ENCODE results near the gene ANO1.

Gene ANO1

DNA sequence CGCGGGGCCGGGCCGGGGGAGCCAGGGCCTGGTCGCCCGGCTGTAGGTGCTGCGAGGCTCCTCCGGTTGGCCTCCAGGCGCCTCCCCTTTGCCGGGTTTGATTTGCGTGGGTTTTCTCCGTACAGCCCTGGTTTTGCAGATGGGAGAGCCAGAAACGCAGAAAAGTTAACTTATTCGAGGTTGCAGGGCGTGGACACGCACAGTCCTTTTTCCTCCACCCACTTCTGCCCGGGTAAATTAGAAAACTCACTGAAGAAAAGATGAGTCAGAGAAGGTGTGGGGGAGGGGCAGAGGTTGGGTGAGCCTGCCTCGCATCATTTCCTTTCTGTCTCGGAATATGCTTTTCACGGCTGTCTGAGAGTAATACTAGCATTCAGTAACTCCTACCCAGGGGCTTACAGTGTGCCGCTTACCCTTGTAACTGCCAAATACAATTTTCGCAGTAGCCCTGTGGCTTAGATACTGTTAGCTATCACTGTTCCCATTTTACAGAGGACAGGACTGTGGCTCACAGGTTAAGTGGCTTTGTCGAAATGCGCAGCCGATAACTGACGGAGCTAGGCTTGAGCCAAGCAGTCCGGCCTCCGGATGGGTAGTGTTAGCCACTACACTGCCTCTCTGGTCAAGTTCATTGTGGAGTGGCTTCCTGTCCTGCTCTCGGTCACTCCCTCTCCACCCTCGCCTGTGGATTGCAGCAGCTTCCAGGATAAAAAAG lies 125.8 kb downstream of the ANO1 start:
- H3K36me3 ChIP-seq (ENCODE audit: control insufficient read depth, insufficient read depth, low read length) = peaks cover 11% of the 10 kb centered on the region
- peak overlapping the region; percentile 100 for H3K9ac ChIP-seq (ENCODE audit: low read length)
- peak overlapping the region; percentile 98 for H2BK5ac ChIP-seq (ENCODE audit: low read length)
- H3K18ac ChIP-seq (ENCODE audit: low read length) = peak overlapping the region; percentile 65
- peak overlapping the region; percentile 98 for H3K4me3 ChIP-seq (ENCODE audit: low read length)
- H3K56ac ChIP-seq (ENCODE audit: low read length) = peak overlapping the region; percentile 100
- H3K4me2 ChIP-seq (ENCODE audit: low read length) = peak overlapping the region; percentile 100
- no CpG with 5 or more reads among the region's 30 CpGs for WGBS (ENCODE audit: extremely low coverage, insufficient coverage, low lambda C conversion rate)
- H3K79me1 ChIP-seq (ENCODE audit: low read length) = peaks cover 32% of the 10 kb centered on the region
- H3K27me3 ChIP-seq (ENCODE audit: insufficient read depth, low read length, poor library complexity) = no peaks in the 10 kb centered on the region
- H2BK15ac ChIP-seq (replicated peaks; ENCODE audit: low read depth) = no peak overlapping the region
- H3K4me1 ChIP-seq (ENCODE audit: control insufficient read depth, low read depth, low read length) = peaks cover 5% of the 10 kb centered on the region
- peak overlapping the region; percentile 75 for H2BK120ac ChIP-seq (ENCODE audit: low read depth, low read length)
- peaks cover 37% of the 10 kb centered on the region for H3K79me2 ChIP-seq (ENCODE audit: control insufficient read depth, insufficient read depth, low read length)
- DNase-seq = peak; percentile 75
- peak overlapping the region; percentile 95 for H3K27ac ChIP-seq (ENCODE audit: low read depth, low read length)
- H2AK5ac ChIP-seq (ENCODE audit: low read length) = peak overlapping the region; percentile 97
- H4K5ac ChIP-seq (ENCODE audit: low read length) = peak overlapping the region; percentile 33
- H3K23ac ChIP-seq (ENCODE audit: low read length) = peak overlapping the region; percentile 97
- peak overlapping the region; percentile 98 for H4K8ac ChIP-seq (ENCODE audit: low read depth, low read length)
- peak overlapping the region; percentile 85 for H3K4ac ChIP-seq (ENCODE audit: low read depth, low read length)

DNA sequence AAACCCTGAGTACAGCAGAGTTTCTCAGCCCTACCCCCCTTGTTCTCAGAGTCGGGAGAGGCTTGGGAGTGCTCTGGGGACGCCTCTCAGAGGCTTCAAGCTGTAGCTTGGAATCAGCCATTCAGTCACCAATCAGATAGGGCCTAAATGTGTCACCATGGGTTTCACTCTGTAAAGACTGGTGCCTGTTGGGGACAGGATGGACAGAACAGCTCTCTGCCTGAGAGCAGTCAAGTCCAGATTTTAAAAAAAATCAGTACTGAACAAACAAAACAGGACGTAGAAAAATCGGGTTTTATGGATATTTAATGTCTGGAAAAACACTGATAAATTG lies 126.3 kb downstream of the ANO1 start:
- H2AK5ac ChIP-seq (ENCODE audit: low read length) = peak overlapping the region; percentile 97
- peak overlapping the region; percentile 97 for H3K23ac ChIP-seq (ENCODE audit: low read length)
- WGBS (ENCODE audit: extremely low coverage, insufficient coverage, low lambda C conversion rate) = no CpG with 5 or more reads among the region's 4 CpGs
- H3K79me1 ChIP-seq (ENCODE audit: low read length) = peaks cover 32% of the 10 kb centered on the region
- peak overlapping the region; percentile 98 for H2BK5ac ChIP-seq (ENCODE audit: low read length)
- no peaks in the 10 kb centered on the region for H3K27me3 ChIP-seq (ENCODE audit: insufficient read depth, low read length, poor library complexity)
- H3K4me2 ChIP-seq (ENCODE audit: low read length) = peak overlapping the region; percentile 100
- H3K56ac ChIP-seq (ENCODE audit: low read length) = peak overlapping the region; percentile 100
- no peak overlapping the region for H2BK15ac ChIP-seq (replicated peaks; ENCODE audit: low read depth)
- no peak overlapping the region for H4K8ac ChIP-seq (ENCODE audit: low read depth, low read length)
- peak overlapping the region; percentile 95 for H3K27ac ChIP-seq (ENCODE audit: low read depth, low read length)
- H2BK120ac ChIP-seq (ENCODE audit: low read depth, low read length) = no peak overlapping the region
- H3K9ac ChIP-seq (ENCODE audit: low read length) = peak overlapping the region; percentile 100
- H4K5ac ChIP-seq (ENCODE audit: low read length) = no peak overlapping the region
- peaks cover 37% of the 10 kb centered on the region for H3K79me2 ChIP-seq (ENCODE audit: control insufficient read depth, insufficient read depth, low read length)
- peak overlapping the region; percentile 65 for H3K18ac ChIP-seq (ENCODE audit: low read length)
- peak overlapping the region; percentile 17 for H3K4ac ChIP-seq (ENCODE audit: low read depth, low read length)
- peak overlapping the region; percentile 98 for H3K4me3 ChIP-seq (ENCODE audit: low read length)
- H3K4me1 ChIP-seq (ENCODE audit: control insufficient read depth, low read depth, low read length) = peaks cover 5% of the 10 kb centered on the region
- DNase-seq = no peak
- H3K36me3 ChIP-seq (ENCODE audit: control insufficient read depth, insufficient read depth, low read length) = peaks cover 11% of the 10 kb centered on the region

DNA sequence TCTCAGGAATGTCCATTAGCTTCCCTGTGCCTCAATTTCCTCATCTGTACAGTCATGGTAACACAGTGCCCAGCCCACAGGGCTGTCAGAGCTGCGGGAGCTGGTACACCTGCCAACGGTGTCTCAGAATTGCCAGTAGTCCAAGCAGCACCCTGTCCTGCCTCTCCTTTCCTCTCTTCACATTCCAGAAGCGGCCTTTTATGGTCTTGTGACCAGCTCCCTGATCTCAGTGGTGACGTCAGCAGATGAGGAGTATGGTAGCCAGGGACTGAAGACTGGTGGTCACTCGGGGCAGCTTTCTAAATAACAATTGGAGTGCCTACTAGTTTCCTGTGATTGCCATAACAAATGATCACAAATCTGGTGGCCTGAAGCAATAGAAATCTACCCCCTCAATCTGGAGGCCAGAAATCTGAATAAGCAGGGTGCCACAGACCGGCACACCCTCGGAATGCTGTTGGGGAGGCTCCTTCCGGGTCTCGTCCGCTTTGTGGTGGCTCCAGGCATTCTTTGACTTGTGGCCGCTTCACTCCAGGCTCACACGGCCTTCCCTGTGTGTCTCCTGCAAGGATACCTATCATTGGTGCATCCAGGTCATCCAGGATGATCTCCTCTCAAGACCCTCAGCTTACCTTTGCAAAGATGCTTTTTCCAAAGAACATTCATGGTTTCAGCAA lies 127.1 kb downstream of the ANO1 start:
- WGBS (ENCODE audit: extremely low coverage, insufficient coverage, low lambda C conversion rate) = no CpG with 5 or more reads among the region's 12 CpGs

DNA sequence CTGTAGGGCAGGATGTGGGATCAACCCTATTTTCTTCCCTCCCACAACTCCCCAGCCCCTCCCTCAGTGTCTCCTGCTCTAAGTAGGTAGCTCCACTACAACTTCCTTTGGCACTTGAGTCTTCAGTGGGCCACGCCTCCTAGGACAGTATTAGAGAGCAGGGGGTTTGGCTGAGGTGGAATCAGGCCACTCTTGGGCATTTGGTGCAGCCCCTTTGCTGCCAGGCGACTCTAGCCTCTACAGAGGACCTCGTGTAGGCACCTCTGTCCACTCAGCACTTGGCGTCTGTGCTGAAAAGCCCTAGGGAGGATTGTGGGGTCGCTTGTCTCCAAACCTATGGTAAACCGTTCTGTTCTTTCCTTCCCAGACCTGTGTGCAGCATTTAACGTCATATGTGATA lies 127.6 kb downstream of the ANO1 start:
- Histone ChIP-seq H2BK5ac (ENCODE audit: low read length) (no peak overlapping the region), H3K56ac (ENCODE audit: low read length) (peak overlapping the region; percentile 62), H3K9ac (ENCODE audit: low read length) (peak overlapping the region; percentile 6), H3K79me2 (ENCODE audit: control insufficient read depth, insufficient read depth, low read length) (peaks cover 37% of the 10 kb centered on the region), H3K79me1 (ENCODE audit: low read length) (peaks cover 32% of the 10 kb centered on the region), H2AK5ac (ENCODE audit: low read length) (no peak overlapping the region), H4K8ac (ENCODE audit: low read depth, low read length) (no peak overlapping the region), H3K27me3 (ENCODE audit: insufficient read depth, low read length, poor library complexity) (no peaks in the 10 kb centered on the region), H3K27ac (ENCODE audit: low read depth, low read length) (no peak overlapping the region), H2BK15ac (replicated peaks; ENCODE audit: low read depth) (no peak overlapping the region), H3K18ac (ENCODE audit: low read length) (no peak overlapping the region), H3K4me1 (ENCODE audit: control insufficient read depth, low read depth, low read length) (peaks cover 5% of the 10 kb centered on the region), H3K4ac (ENCODE audit: low read depth, low read length) (no peak overlapping the region), H4K5ac (ENCODE audit: low read length) (no peak overlapping the region), H3K23ac (ENCODE audit: low read length) (no peak overlapping the region), H3K36me3 (ENCODE audit: control insufficient read depth, insufficient read depth, low read length) (peaks cover 11% of the 10 kb centered on the region), H2BK120ac (ENCODE audit: low read depth, low read length) (no peak overlapping the region), H3K4me3 (ENCODE audit: low read length) (no peak overlapping the region), H3K4me2 (ENCODE audit: low read length) (no peak overlapping the region)
- DNase-seq = peak; percentile 45
- no CpG with 5 or more reads among the region's 7 CpGs for WGBS (ENCODE audit: extremely low coverage, insufficient coverage, low lambda C conversion rate)

More for the DNA sequence above, 127.1 kb downstream of the ANO1 start:
- Histone ChIP-seq H3K36me3 (ENCODE audit: control insufficient read depth, insufficient read depth, low read length) (peaks cover 11% of the 10 kb centered on the region), H3K4me3 (ENCODE audit: low read length) (no peak overlapping the region), H2BK5ac (ENCODE audit: low read length) (no peak overlapping the region), H2BK15ac (replicated peaks; ENCODE audit: low read depth) (no peak overlapping the region), H3K18ac (ENCODE audit: low read length) (no peak overlapping the region), H3K4me2 (ENCODE audit: low read length) (peak overlapping the region; percentile 100), H3K4me1 (ENCODE audit: control insufficient read depth, low read depth, low read length) (peaks cover 5% of the 10 kb centered on the region), H2BK120ac (ENCODE audit: low read depth, low read length) (no peak overlapping the region), H3K79me2 (ENCODE audit: control insufficient read depth, insufficient read depth, low read length) (peaks cover 37% of the 10 kb centered on the region), H3K79me1 (ENCODE audit: low read length) (peaks cover 32% of the 10 kb centered on the region), H4K8ac (ENCODE audit: low read depth, low read length) (no peak overlapping the region), H3K23ac (ENCODE audit: low read length) (no peak overlapping the region), H3K27me3 (ENCODE audit: insufficient read depth, low read length, poor library complexity) (no peaks in the 10 kb centered on the region), H4K5ac (ENCODE audit: low read length) (no peak overlapping the region), H3K27ac (ENCODE audit: low read depth, low read length) (no peak overlapping the region), H2AK5ac (ENCODE audit: low read length) (no peak overlapping the region), H3K4ac (ENCODE audit: low read depth, low read length) (no peak overlapping the region), H3K56ac (ENCODE audit: low read length) (peak overlapping the region; percentile 100), H3K9ac (ENCODE audit: low read length) (peak overlapping the region; percentile 100)
- peak; percentile 64 for DNase-seq

DNA sequence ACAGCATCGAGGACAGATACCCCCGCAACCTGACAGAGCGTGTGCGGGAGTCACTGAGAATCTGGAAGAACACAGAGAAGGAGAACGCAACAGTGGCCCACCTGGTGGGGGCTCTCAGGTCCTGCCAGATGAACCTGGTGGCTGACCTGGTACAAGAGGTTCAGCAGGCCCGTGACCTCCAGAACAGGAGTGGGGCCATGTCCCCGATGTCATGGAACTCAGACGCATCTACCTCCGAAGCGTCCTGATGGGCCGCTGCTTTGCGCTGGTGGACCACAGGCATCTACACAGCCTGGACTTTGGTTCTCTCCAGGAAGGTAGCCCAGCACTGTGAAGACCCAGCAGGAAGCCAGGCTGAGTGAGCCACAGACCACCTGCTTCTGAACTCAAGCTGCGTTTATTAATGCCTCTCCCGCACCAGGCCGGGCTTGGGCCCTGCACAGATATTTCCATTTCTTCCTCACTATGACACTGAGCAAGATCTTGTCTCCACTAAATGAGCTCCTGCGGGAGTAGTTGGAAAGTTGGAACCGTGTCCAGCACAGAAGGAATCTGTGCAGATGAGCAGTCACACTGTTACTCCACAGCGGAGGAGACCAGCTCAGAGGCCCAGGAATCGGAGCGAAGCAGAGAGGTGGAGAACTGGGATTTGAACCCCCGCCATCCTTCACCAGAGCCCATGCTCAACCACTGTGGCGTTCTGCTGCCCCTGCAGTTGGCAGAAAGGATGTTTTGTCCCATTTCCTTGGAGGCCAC lies 128.3 kb downstream of the ANO1 start:
- Histone ChIP-seq H3K23ac (ENCODE audit: low read length) (no peak overlapping the region), H3K27ac (ENCODE audit: low read depth, low read length) (no peak overlapping the region), H3K79me1 (ENCODE audit: low read length) (peaks cover 32% of the 10 kb centered on the region), H3K18ac (ENCODE audit: low read length) (no peak overlapping the region), H3K36me3 (ENCODE audit: control insufficient read depth, insufficient read depth, low read length) (peaks cover 11% of the 10 kb centered on the region), H3K4me1 (ENCODE audit: control insufficient read depth, low read depth, low read length) (peaks cover 5% of the 10 kb centered on the region), H2AK5ac (ENCODE audit: low read length) (no peak overlapping the region), H4K8ac (ENCODE audit: low read depth, low read length) (no peak overlapping the region), H3K56ac (ENCODE audit: low read length) (peak overlapping the region; percentile 62), H3K4ac (ENCODE audit: low read depth, low read length) (no peak overlapping the region), H2BK120ac (ENCODE audit: low read depth, low read length) (no peak overlapping the region), H3K27me3 (ENCODE audit: insufficient read depth, low read length, poor library complexity) (no peaks in the 10 kb centered on the region), H4K5ac (ENCODE audit: low read length) (no peak overlapping the region), H3K4me2 (ENCODE audit: low read length) (no peak overlapping the region), H3K4me3 (ENCODE audit: low read length) (no peak overlapping the region), H2BK15ac (replicated peaks; ENCODE audit: low read depth) (no peak overlapping the region), H3K9ac (ENCODE audit: low read length) (no peak overlapping the region), H3K79me2 (ENCODE audit: control insufficient read depth, insufficient read depth, low read length) (peaks cover 37% of the 10 kb centered on the region), H2BK5ac (ENCODE audit: low read length) (no peak overlapping the region)
- WGBS (ENCODE audit: extremely low coverage, insufficient coverage, low lambda C conversion rate) = no CpG with 5 or more reads among the region's 22 CpGs
- no peak for DNase-seq
